Neural cell (in vitro differentiated cells): ENCODE data around the gene PKHD1. TPM values are rescaled to one million over a fixed set of nuclear protein-coding genes. Genes with fewer than 3 reads are reported as not detected.

Experiments used
- H2AFZ ChIP-seq: fragments of 200-600, 300-800 bp; sonication (generic), shearing (Covaris generic); 2 replicates; pipeline ENCODE4 v1.6.0; 2014; ENCODE audit warnings: low read depth, mild to moderate bottlenecking, antibody characterized with exemption, low read length, moderate library complexity
- H3F3A ChIP-seq: fragments of 200-600 bp; shearing (Covaris generic); 2 replicates; pipeline ENCODE4 v1.6.1; 2016; ENCODE audit warnings: mild to moderate bottlenecking, moderate library complexity, mixed read lengths, antibody characterized with exemption, low read length; ENCODE audit not compliant: insufficient read depth, poor library complexity, severe bottlenecking
- H3K27ac ChIP-seq: fragments of 200-600, 300-800 bp; sonication (generic), shearing (Covaris generic); 2 replicates; pipeline ENCODE4 v1.5.1; 2014; ENCODE audit warnings: mild to moderate bottlenecking, low read length, moderate library complexity
- H3K27me3 ChIP-seq: fragments of 300-800, 200-600 bp; sonication (generic), shearing (Covaris generic); 2 replicates; pipeline ENCODE4 v1.6.0; 2014; ENCODE audit warnings: mild to moderate bottlenecking, low read depth, low read length, moderate library complexity; ENCODE audit not compliant: insufficient read depth
- H3K36me3 ChIP-seq: fragments of 300-800, 200-600 bp; sonication (generic), shearing (Covaris generic); 2 replicates; pipeline ENCODE4 v1.5.1; 2014; ENCODE audit warnings: mild to moderate bottlenecking, antibody characterized with exemption, low read length, moderate library complexity; ENCODE audit not compliant: insufficient read depth
- H3K4me2 ChIP-seq: fragments of 300-800, 200-600 bp; sonication (generic), shearing (Covaris generic); 2 replicates; pipeline ENCODE4 v1.6.0; 2014; ENCODE audit warnings: mild to moderate bottlenecking, low read length
- H3K4me3 ChIP-seq: fragments of 300-800, 200-600 bp; sonication (generic), shearing (Covaris generic); 2 replicates; pipeline ENCODE4 v1.5.1; 2014; ENCODE audit warnings: mild to moderate bottlenecking, low read length, moderate library complexity
- H3K79me2 ChIP-seq: fragments of 200-600 bp; shearing (Covaris generic); replicated peaks from 2 replicates; pipeline ENCODE4 v1.6.0; 2014; ENCODE audit warnings: mild to moderate bottlenecking, low read length, moderate library complexity; ENCODE audit not compliant: insufficient read depth
- H3K9ac ChIP-seq: fragments of 300-800, 200-600 bp; sonication (generic), shearing (Covaris generic); 2 replicates; pipeline ENCODE4 v1.6.1; 2016; ENCODE audit warnings: mild to moderate bottlenecking, low read length, mixed read lengths
- H3K9me2 ChIP-seq: fragments of 200-600 bp; shearing (Covaris generic); 2 replicates; pipeline ENCODE4 v1.6.1; 2016; ENCODE audit warnings: mild to moderate bottlenecking, low read length, mixed read lengths; ENCODE audit not compliant: insufficient read depth
- H3K9me3 ChIP-seq: fragments of 200-600, 300-800 bp; sonication (generic), shearing (Covaris generic); 2 replicates; pipeline ENCODE4 v1.6.1; 2016; ENCODE audit warnings: mild to moderate bottlenecking, mixed run types, low read length, moderate library complexity, mixed read lengths
- H4K20me1 ChIP-seq: fragments of 200-600 bp; shearing (Covaris generic); 2 replicates; pipeline ENCODE4 v1.6.1; 2016; ENCODE audit warnings: mild to moderate bottlenecking, mixed run types; ENCODE audit not compliant: insufficient read depth
- CTCF ChIP-seq: fragments of 450-650 bp; IDR thresholded peaks from 2 replicates; pipeline ENCODE4 v1.5.1; 2014; ENCODE audit warnings: antibody characterized with exemption, mild to moderate bottlenecking, moderate library complexity; ENCODE audit not compliant: poor library complexity, severe bottlenecking
- EP300 ChIP-seq: fragments of 450-650 bp; conservative IDR thresholded peaks from 2 replicates; pipeline ENCODE4 v1.6.1; 2014; ENCODE audit warnings: antibody characterized with exemption, mild to moderate bottlenecking, moderate library complexity; ENCODE audit not compliant: poor library complexity, severe bottlenecking
- EZH2 ChIP-seq: fragments of 200-600, 300-800 bp; shearing (Covaris generic), sonication (generic); IDR thresholded peaks from 2 replicates; pipeline ENCODE4 v1.6.1; 2014; ENCODE audit warnings: antibody characterized with exemption, low read length, borderline replicate concordance, mild to moderate bottlenecking; ENCODE audit not compliant: insufficient read depth, poor library complexity, severe bottlenecking
- MXI1 ChIP-seq: fragments of 450-650 bp; conservative IDR thresholded peaks from 2 replicates; pipeline ENCODE4 v1.6.1; 2014; ENCODE audit warnings: antibody characterized with exemption, mild to moderate bottlenecking; ENCODE audit not compliant: poor library complexity, severe bottlenecking
- POLR2AphosphoS5 ChIP-seq: IDR thresholded peaks from 2 replicates; pipeline ENCODE4 v1.6.1; 2012
- RAD21 ChIP-seq: fragments of 450-650 bp; conservative IDR thresholded peaks from 2 replicates; pipeline ENCODE4 v1.6.1; 2014; ENCODE audit warnings: antibody characterized with exemption, mild to moderate bottlenecking, moderate library complexity
- REST ChIP-seq: IDR thresholded peaks from 2 replicates; pipeline ENCODE4 v1.6.1; 2012; ENCODE audit warnings: borderline replicate concordance
- SMC3 ChIP-seq: fragments of 450-650 bp; conservative IDR thresholded peaks from 2 replicates; pipeline ENCODE4 v1.6.1; 2014; ENCODE audit warnings: antibody characterized with exemption, mild to moderate bottlenecking, moderate library complexity; ENCODE audit not compliant: poor library complexity
- TAF1 ChIP-seq: IDR thresholded peaks from 2 replicates; pipeline ENCODE4 v1.6.1; 2012; ENCODE audit warnings: low read depth
- polyA plus RNA-seq: library from polyadenylated mRNA; depleted of rRNA; stranded (reverse); fragments of >200 nt; gene quantifications from 2 replicates; pipeline ENCODE4 v1.2.3, GENCODE V29; 2014

PKHD1 gene
- polyA plus RNA-seq, 1 donor from 2014 or later: not detected

GRCh38 chr6:51936531-51937290 is 150.7 kb downstream of the PKHD1 start:
- Histone ChIP-seq H3K9ac (no peak overlapping the region), H3K9me2 (no peaks in the 10 kb centered on the region), H2AFZ (no peak overlapping the region), H3F3A (no peaks in the 10 kb centered on the region), H3K9me3 (no peaks in the 10 kb centered on the region), H4K20me1 (no peaks in the 10 kb centered on the region), H3K36me3 (no peaks in the 10 kb centered on the region), H3K4me3 (no peak overlapping the region), H3K4me2 (no peak overlapping the region), H3K27me3 (peaks cover 7% of the 10 kb centered on the region), H3K27ac (no peak overlapping the region), H3K79me2 (no peaks in the 10 kb centered on the region)
- TF ChIP-seq CTCF (no peak), EP300 (no peak), RAD21 (no peak), EZH2 (no peak), REST (no peak), TAF1 (no peak), MXI1 (no peak), POLR2AphosphoS5 (no peak)

GRCh38 chr6:51934098-51934497 is 153.3 kb downstream of the PKHD1 start:
- Histone ChIP-seq H3F3A (peaks cover 2% of the 10 kb centered on the region), H3K79me2 (no peaks in the 10 kb centered on the region), H3K27ac (no peak overlapping the region), H3K4me2 (no peak overlapping the region), H3K27me3 (peaks cover 8% of the 10 kb centered on the region), H3K36me3 (no peaks in the 10 kb centered on the region), H3K9me3 (no peaks in the 10 kb centered on the region), H3K9ac (no peak overlapping the region), H4K20me1 (no peaks in the 10 kb centered on the region), H3K9me2 (no peaks in the 10 kb centered on the region), H2AFZ (no peak overlapping the region), H3K4me3 (no peak overlapping the region)
- TF ChIP-seq CTCF: no peak
- no peak for TF ChIP-seq REST
- no peak for TF ChIP-seq SMC3
- TF ChIP-seq RAD21: no peak
- no peak for TF ChIP-seq POLR2AphosphoS5
- no peak for TF ChIP-seq MXI1
- TF ChIP-seq TAF1: no peak
- no peak for TF ChIP-seq EZH2
- TF ChIP-seq EP300: no peak
